NCI-H2196 (cell line): ENCODE measurements around the gene OR1G1.
"Not testable (repeated sequence)": the region's sequence is repeated elsewhere in the genome, so short reads cannot be mapped to it uniquely, and the experiment has no call there.

Experiments
- DNase-seq: peaks from one replicate; lab custom pipeline; 2025; ENCODE audit not compliant: unreplicated experiment; lab: John Stamatoyannopoulos, UW

OR1G1 gene

DNA sequence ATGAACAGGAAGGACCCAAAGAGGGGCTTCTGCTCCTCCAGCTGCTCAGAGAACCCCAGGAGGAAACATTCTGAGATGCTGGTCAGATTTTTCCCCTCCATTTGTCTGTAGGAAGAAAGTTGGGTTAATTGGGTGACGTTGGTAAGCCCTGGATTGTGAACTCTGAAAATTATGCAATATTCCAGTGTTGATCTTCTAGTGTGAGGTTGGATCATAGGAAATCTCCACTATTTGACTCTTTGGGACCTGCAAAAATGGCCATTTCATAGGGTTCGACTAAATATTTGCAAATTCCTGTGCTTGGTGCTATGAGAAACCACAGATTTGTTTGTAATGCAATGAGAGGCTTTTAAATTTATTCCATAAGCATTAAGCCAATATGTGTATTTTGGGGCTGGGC is at the start of gene OR1G1:
TSS of gene OR1G1 (minus strand) at position 101 of the 400 bp plus-strand sequence. CDS start at position 101, 0 bp downstream.
- DNase-seq: no peak

- no peak for DNase-seq
Measured at GRCh38 chr17:3167574-3167973, 40.2 kb upstream of the OR1G1 start.

DNA sequence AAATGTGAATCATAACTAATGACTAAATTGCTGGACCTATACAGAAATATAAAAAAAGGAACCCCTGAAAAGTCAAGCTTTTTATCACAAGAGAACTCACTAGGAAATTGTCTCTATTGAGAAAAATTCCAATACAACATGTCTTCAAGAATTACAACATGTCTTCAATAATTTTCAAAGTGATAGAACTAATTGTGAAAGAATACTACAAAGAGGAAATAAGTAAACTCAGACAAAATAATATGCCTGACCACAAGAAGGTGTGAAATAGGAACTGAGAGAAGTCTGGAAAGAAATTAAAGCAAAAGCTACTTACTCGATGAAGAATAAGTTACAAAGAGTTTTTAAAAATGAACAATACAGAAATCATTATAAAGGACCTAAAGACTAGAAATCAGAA is 29.9 kb upstream of the OR1G1 start:
- DNase-seq: no peak

- DNase-seq: not testable (repeated sequence)
Measured at GRCh38 chr17:3137494-3137893, 10.1 kb upstream of the OR1G1 start.

- no peak for DNase-seq
Measured at GRCh38 chr17:3104322-3104721, 23.0 kb downstream of the OR1G1 start, which contains the start of gene OR1D2. OR1D2 (minus strand) TSS chr17:3104422; CDS start chr17:3092996, 11,426 bp downstream.
